ENCODE measurements around the gene SERPING1.

DNA sequence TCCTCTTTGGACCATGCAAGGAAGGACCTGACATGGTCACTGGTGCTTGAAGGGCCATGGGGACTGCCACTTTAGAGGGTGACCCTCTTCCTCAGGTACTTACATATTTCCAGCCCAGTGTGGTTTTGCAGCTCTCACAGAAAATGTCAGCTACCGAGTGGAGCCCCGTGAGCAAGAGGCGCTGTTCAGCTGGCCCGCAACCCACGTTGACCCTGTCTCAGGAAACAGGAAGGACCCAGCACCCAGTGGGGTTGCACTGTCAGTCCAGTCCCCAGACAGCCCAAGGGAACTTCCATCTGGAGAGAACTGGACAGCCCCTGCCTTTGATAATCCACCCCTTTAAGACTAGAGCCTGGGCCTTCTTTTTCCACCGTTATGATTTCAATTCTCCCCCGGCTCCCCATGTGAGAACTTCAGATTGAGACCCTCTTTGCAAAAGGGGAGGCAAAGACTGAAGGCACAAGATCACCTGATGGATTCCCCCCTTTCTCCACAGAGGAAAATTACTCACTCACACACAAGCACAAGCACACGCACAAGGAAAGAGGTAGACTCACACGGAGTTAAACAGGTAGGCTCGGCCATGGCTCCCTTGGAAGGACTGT lies 48.8 kb downstream of the SERPING1 start:
- TF ChIP-seq, protein P1, sequence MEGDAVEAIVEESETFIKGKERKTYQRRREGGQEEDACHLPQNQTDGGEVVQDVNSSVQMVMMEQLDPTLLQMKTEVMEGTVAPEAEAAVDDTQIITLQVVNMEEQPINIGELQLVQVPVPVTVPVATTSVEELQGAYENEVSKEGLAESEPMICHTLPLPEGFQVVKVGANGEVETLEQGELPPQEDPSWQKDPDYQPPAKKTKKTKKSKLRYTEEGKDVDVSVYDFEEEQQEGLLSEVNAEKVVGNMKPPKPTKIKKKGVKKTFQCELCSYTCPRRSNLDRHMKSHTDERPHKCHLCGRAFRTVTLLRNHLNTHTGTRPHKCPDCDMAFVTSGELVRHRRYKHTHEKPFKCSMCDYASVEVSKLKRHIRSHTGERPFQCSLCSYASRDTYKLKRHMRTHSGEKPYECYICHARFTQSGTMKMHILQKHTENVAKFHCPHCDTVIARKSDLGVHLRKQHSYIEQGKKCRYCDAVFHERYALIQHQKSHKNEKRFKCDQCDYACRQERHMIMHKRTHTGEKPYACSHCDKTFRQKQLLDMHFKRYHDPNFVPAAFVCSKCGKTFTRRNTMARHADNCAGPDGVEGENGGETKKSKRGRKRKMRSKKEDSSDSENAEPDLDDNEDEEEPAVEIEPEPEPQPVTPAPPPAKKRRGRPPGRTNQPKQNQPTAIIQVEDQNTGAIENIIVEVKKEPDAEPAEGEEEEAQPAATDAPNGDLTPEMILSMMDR (IDR thresholded peaks at IDR 0.05; ENCODE audit: insufficient read depth, low read depth, low read length), result no peak
- TF ChIP-seq EZH2 (IDR thresholded peaks at IDR 0.05; ENCODE audit: insufficient read depth, low read length), result peak; percentile 19
